HepG2 (cell line): ENCODE measurements around the gene PLXNB2. TPM values are rescaled to one million over a fixed set of nuclear protein-coding genes. Genes with fewer than 3 reads are reported as not detected.
A peak's percentile ranks its signal among the peaks of the same experiment; 100 is the strongest.

Source experiments
- CREM ChIP-seq, 2 experiments: sonication (generic) in 1 of 2; formaldehyde crosslinking in 1 of 2; IDR thresholded peaks; 2 replicates each; pipeline versions ENCODE4 v1.4.0 to v1.6.1; 2016 to 2020; ENCODE audit warnings: antibody characterized with exemption in 1 of 2, mild to moderate bottlenecking in 1 of 2, missing genetic modification reagents in 1 of 2
- EEA1 ChIP-seq: sonication (generic); formaldehyde crosslinking; IDR thresholded peaks from 2 replicates; pipeline ENCODE4 v1.5.1; 2020; ENCODE audit warnings: mild to moderate bottlenecking, missing genetic modification reagents, borderline replicate concordance
- KDM4B ChIP-seq: sonication (generic); formaldehyde crosslinking; IDR thresholded peaks from 2 replicates; pipeline ENCODE4 v1.4.0; 2020; ENCODE audit warnings: missing genetic modification reagents
- MXD1 ChIP-seq: sonication (generic); formaldehyde crosslinking; IDR thresholded peaks from 2 replicates; pipeline ENCODE4 v1.4.0; 2020; ENCODE audit warnings: mild to moderate bottlenecking, missing genetic modification reagents
- MZF1 ChIP-seq: sonication (generic); formaldehyde crosslinking; IDR thresholded peaks from 2 replicates; pipeline ENCODE4 v1.8.1; 2023; ENCODE audit warnings: mild to moderate bottlenecking, missing genetic modification reagents, borderline replicate concordance
- PLSCR1 ChIP-seq: sonication (generic); formaldehyde crosslinking; IDR thresholded peaks from 2 replicates; pipeline ENCODE4 v1.5.0; 2020; ENCODE audit warnings: missing genetic modification reagents, mild to moderate bottlenecking, borderline replicate concordance
- STAT6 ChIP-seq: sonication (generic); formaldehyde crosslinking; IDR thresholded peaks from 2 replicates; pipeline ENCODE4 v1.4.0; 2020; ENCODE audit warnings: missing genetic modification reagents, mild to moderate bottlenecking, borderline replicate concordance
- TGIF2 ChIP-seq: IDR thresholded peaks from 2 replicates; pipeline ENCODE4 v1.6.1; 2016; ENCODE audit warnings: control low read depth, missing compliant biosample characterization
- THAP11 ChIP-seq: IDR thresholded peaks from 2 replicates; pipeline ENCODE4 v1.6.1; 2016; ENCODE audit warnings: missing biosample characterization, missing genetic modification reagents
- THYN1 ChIP-seq: sonication (generic); formaldehyde crosslinking; IDR thresholded peaks from 2 replicates; pipeline ENCODE4 v1.8.1; 2023; ENCODE audit warnings: low read depth, mild to moderate bottlenecking, moderate library complexity, missing genetic modification reagents, borderline replicate concordance
- ZBTB7B ChIP-seq: sonication (generic); formaldehyde crosslinking; IDR thresholded peaks from 2 replicates; pipeline ENCODE4 v1.4.0; 2020; ENCODE audit warnings: missing genetic modification reagents
- ZNF256 ChIP-seq: sonication (generic); formaldehyde crosslinking; conservative IDR thresholded peaks from 2 replicates; pipeline ENCODE4 v1.4.0; 2020; ENCODE audit warnings: missing genetic modification reagents
- ZNF337 ChIP-seq: sonication (generic); formaldehyde crosslinking; IDR thresholded peaks from 2 replicates; pipeline ENCODE4 v1.5.1; 2020; ENCODE audit warnings: missing genetic modification reagents, low read depth, mild to moderate bottlenecking, borderline replicate concordance
- ZNF33B ChIP-seq: sonication (generic); formaldehyde crosslinking; IDR thresholded peaks from 2 replicates; pipeline ENCODE4 v1.5.1; 2020; ENCODE audit warnings: mild to moderate bottlenecking, missing genetic modification reagents
- ZSCAN31 ChIP-seq: sonication (generic); formaldehyde crosslinking; IDR thresholded peaks from 2 replicates; pipeline ENCODE4 v1.5.0; 2020; ENCODE audit warnings: low read depth, mild to moderate bottlenecking, missing genetic modification reagents
- polyA plus RNA-seq, 8 experiments: library from polyadenylated mRNA; depleted of rRNA in 3 of 8; stranded (reverse) in 7 of 8; unstranded in 1 of 8; fragments of >200 nt; fragmentation: Illumina TruSeq in 4 of 8; extraction: Trizol in 4 of 8; gene quantifications; 2 replicates each; pipeline versions ENCODE4 v1.2.1 to v1.2.3, GENCODE V29; 2011 to 2016; ENCODE audit warnings: low read depth in 4 of 8, missing spikeins in 1 of 8, mixed read lengths in 1 of 8; ENCODE audit not compliant: insufficient read depth in 1 of 8
- total RNA-seq, 5 experiments: library from RNA; depleted of rRNA; stranded (reverse); fragments of >200 nt; fragmentation: Illumina TruSeq; extraction: Trizol; gene quantifications; 2 replicates each; pipeline ENCODE4 v1.2.3, GENCODE V29; 2016; ENCODE audit warnings: low read depth in 1 of 5
- TF ChIP-seq, protein P1 (sequence below): sonication (generic); formaldehyde crosslinking; conservative IDR thresholded peaks from 2 replicates; pipeline ENCODE4 v1.5.0; 2020; ENCODE audit warnings: missing genetic modification reagents
- TF ChIP-seq, protein P2 (sequence below): sonication (generic); formaldehyde crosslinking; IDR thresholded peaks from 2 replicates; pipeline ENCODE4 v1.5.1; 2020; ENCODE audit warnings: missing genetic modification reagents, mild to moderate bottlenecking, borderline replicate concordance
- TF ChIP-seq, protein P3 (sequence below): IDR thresholded peaks from 2 replicates; pipeline ENCODE4 v1.6.1; 2016
- TF ChIP-seq, protein P4 (sequence below): IDR thresholded peaks from 2 replicates; pipeline ENCODE4 v1.6.1; 2016; ENCODE audit warnings: missing compliant biosample characterization, missing genetic modification reagents, borderline replicate concordance

Gene PLXNB2
- total and polyA plus RNA-seq, 2 of the 13 experiments (the other 11 are each of a cell fraction or from before 2014, with no cell fraction given) = 32.6 to 68.9 TPM

- TF ChIP-seq, protein P1, sequence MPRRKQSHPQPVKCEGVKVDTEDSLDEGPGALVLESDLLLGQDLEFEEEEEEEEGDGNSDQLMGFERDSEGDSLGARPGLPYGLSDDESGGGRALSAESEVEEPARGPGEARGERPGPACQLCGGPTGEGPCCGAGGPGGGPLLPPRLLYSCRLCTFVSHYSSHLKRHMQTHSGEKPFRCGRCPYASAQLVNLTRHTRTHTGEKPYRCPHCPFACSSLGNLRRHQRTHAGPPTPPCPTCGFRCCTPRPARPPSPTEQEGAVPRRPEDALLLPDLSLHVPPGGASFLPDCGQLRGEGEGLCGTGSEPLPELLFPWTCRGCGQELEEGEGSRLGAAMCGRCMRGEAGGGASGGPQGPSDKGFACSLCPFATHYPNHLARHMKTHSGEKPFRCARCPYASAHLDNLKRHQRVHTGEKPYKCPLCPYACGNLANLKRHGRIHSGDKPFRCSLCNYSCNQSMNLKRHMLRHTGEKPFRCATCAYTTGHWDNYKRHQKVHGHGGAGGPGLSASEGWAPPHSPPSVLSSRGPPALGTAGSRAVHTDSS (CRISPR knock-in tag) = no peak
- TF ChIP-seq, protein P2, sequence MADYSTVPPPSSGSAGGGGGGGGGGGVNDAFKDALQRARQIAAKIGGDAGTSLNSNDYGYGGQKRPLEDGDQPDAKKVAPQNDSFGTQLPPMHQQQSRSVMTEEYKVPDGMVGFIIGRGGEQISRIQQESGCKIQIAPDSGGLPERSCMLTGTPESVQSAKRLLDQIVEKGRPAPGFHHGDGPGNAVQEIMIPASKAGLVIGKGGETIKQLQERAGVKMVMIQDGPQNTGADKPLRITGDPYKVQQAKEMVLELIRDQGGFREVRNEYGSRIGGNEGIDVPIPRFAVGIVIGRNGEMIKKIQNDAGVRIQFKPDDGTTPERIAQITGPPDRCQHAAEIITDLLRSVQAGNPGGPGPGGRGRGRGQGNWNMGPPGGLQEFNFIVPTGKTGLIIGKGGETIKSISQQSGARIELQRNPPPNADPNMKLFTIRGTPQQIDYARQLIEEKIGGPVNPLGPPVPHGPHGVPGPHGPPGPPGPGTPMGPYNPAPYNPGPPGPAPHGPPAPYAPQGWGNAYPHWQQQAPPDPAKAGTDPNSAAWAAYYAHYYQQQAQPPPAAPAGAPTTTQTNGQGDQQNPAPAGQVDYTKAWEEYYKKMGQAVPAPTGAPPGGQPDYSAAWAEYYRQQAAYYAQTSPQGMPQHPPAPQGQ (CRISPR knock-in tag) = no peak
- TF ChIP-seq PLSCR1 = no peak
- no peak for TF ChIP-seq ZNF337 (CRISPR knock-in tag)
- no peak for TF ChIP-seq EEA1 (CRISPR knock-in tag)
- no peak for TF ChIP-seq CREM (IDR thresholded peaks at IDR 0.05)
- TF ChIP-seq CREM (CRISPR knock-in tag; IDR thresholded peaks at IDR 0.05) = no peak
- TF ChIP-seq, protein P3, sequence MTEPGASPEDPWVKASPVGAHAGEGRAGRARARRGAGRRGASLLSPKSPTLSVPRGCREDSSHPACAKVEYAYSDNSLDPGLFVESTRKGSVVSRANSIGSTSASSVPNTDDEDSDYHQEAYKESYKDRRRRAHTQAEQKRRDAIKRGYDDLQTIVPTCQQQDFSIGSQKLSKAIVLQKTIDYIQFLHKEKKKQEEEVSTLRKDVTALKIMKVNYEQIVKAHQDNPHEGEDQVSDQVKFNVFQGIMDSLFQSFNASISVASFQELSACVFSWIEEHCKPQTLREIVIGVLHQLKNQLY (CRISPR knock-in tag) = no peak
- no peak for TF ChIP-seq STAT6 (CRISPR knock-in tag)
- TF ChIP-seq, protein P4, sequence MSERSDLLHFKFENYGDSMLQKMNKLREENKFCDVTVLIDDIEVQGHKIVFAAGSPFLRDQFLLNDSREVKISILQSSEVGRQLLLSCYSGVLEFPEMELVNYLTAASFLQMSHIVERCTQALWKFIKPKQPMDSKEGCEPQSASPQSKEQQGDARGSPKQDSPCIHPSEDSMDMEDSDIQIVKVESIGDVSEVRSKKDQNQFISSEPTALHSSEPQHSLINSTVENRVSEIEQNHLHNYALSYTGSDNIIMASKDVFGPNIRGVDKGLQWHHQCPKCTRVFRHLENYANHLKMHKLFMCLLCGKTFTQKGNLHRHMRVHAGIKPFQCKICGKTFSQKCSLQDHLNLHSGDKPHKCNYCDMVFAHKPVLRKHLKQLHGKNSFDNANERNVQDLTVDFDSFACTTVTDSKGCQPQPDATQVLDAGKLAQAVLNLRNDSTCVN (CRISPR knock-in tag) = no peak
- no peak for TF ChIP-seq ZSCAN31 (CRISPR knock-in tag)
- no peak for TF ChIP-seq THYN1 (CRISPR knock-in tag)
- TF ChIP-seq ZBTB7B (CRISPR knock-in tag) = 0 out of 2 replicates have a peak, but pooled peaks have one; percentile 24
- no peak for TF ChIP-seq MZF1
- TF ChIP-seq THAP11 = no peak
- TF ChIP-seq ZNF256 (CRISPR knock-in tag) = no peak
- TF ChIP-seq ZNF33B (CRISPR knock-in tag) = no peak
- TF ChIP-seq MXD1 (CRISPR knock-in tag) = peak; percentile 19; the same call in 1 of the 2 replicates
- TF ChIP-seq TGIF2 (CRISPR knock-in tag) = no peak
- TF ChIP-seq KDM4B = no peak
These were observed 597 bp upstream of the PLXNB2 start (continued) for GRCh38 chr22:50307890-50308596.
